Immature natural killer cell (primary cell): ENCODE results near the gene KIAA1217. TPM values are rescaled to one million over a fixed set of nuclear protein-coding genes. Genes with fewer than 3 reads are reported as not detected.

Experiments
- DNase-seq, 3 donors: peaks; one replicate each; pipeline ENCODE4 v3.0.0; 2022; ENCODE audit warnings: mixed read lengths in 1 of 3
- H3K27ac Mint-ChIP-seq, 6 donors: one replicate each; pipeline ENCODE4 v1.8.0; 2020; ENCODE audit warnings: mixed read lengths in 6 of 6, mild to moderate bottlenecking in 5 of 6, inconsistent platforms in 4 of 6, moderate library complexity in 3 of 6
- H3K27me3 Mint-ChIP-seq, 3 donors: one replicate each; pipeline ENCODE4 v1.8.0; 2020 to 2021; ENCODE audit warnings: low read depth in 3 of 3, mild to moderate bottlenecking in 3 of 3, mixed read lengths in 3 of 3, moderate library complexity in 3 of 3, inconsistent platforms in 1 of 3
- H3K36me3 Mint-ChIP-seq, 3 donors: one replicate each; pipeline ENCODE4 v1.8.0; 2020; ENCODE audit warnings: mixed read lengths in 3 of 3, inconsistent platforms in 2 of 3, mild to moderate bottlenecking in 2 of 3
- H3K4me1 Mint-ChIP-seq, 2 donors: one replicate each; pipeline ENCODE4 v1.8.0; 2020; ENCODE audit warnings: inconsistent platforms in 2 of 2, mild to moderate bottlenecking in 2 of 2, mixed read lengths in 2 of 2, moderate library complexity in 1 of 2
- H3K4me3 Mint-ChIP-seq, 5 donors: one replicate each; pipeline ENCODE4 v1.8.0; 2020; ENCODE audit warnings: mild to moderate bottlenecking in 5 of 5, mixed read lengths in 5 of 5, inconsistent platforms in 3 of 5, moderate library complexity in 3 of 5
- H3K9me3 Mint-ChIP-seq, 6 donors: one replicate each; pipeline ENCODE4 v1.8.0; 2020; ENCODE audit warnings: mild to moderate bottlenecking in 6 of 6, mixed read lengths in 6 of 6, inconsistent platforms in 4 of 6, moderate library complexity in 3 of 6
- polyA plus RNA-seq, 3 donors: library from polyadenylated mRNA; unstranded; fragments of 300-500 nt; fragmentation: Illumina TruSeq; gene quantifications; one replicate each; pipeline ENCODE4 v1.2.3, GENCODE V29; 2021

The KIAA1217 gene
- polyA plus RNA-seq, 3 donors from 2014 or later = not detected

- no peak for DNase-seq
Measured at GRCh38 chr10:24528946-24529345, 320.0 kb downstream of the KIAA1217 start.

GRCh38 chr10:24531439-24531838 is 322.5 kb downstream of the KIAA1217 start:
- Mint-ChIP-seq H3K4me3 (no peak overlapping the region), H3K4me1 (no peaks in the 10 kb centered on the region), H3K27ac (no peak overlapping the region), H3K9me3 (no peaks in the 10 kb centered on the region), H3K27me3 (peaks cover 4 to 7% (median 6%) of the 10 kb centered on the region in 3 donors), H3K36me3 (no peaks in the 10 kb centered on the region)
- DNase-seq = no peak

More at GRCh38 chr10:24528946-24529345, 320.0 kb downstream of the KIAA1217 start:
- Mint-ChIP-seq H3K4me3 (no peak overlapping the region), H3K4me1 (no peaks in the 10 kb centered on the region), H3K9me3 (no peaks in the 10 kb centered on the region), H3K36me3 (no peaks in the 10 kb centered on the region), H3K27me3 (peaks cover 2 to 7% (median 3%) of the 10 kb centered on the region in 3 donors), H3K27ac (no peak overlapping the region)

- H3K4me3 Mint-ChIP-seq = no peak overlapping the region
- H3K9me3 Mint-ChIP-seq = no peaks in the 10 kb centered on the region
- H3K27ac Mint-ChIP-seq = no peak overlapping the region
- peaks cover 4 to 6% (median 5%) of the 10 kb centered on the region in 3 donors for H3K27me3 Mint-ChIP-seq
- no peaks in the 10 kb centered on the region for H3K4me1 Mint-ChIP-seq
- no peaks in the 10 kb centered on the region for H3K36me3 Mint-ChIP-seq
- DNase-seq = no peak
Measured at GRCh38 chr10:24533981-24534380, 325.0 kb downstream of the KIAA1217 start.

GRCh38 chr10:24536636-24537035 is 327.7 kb downstream of the KIAA1217 start:
- H3K9me3 Mint-ChIP-seq = no peaks in the 10 kb centered on the region
- no peaks in the 10 kb centered on the region for H3K4me1 Mint-ChIP-seq
- H3K27ac Mint-ChIP-seq = no peak overlapping the region
- H3K36me3 Mint-ChIP-seq = no peaks in the 10 kb centered on the region
- peaks cover 4 to 6% (median 4%) of the 10 kb centered on the region in 3 donors for H3K27me3 Mint-ChIP-seq
- DNase-seq = no peak
- no peak overlapping the region for H3K4me3 Mint-ChIP-seq

GRCh38 chr10:24541239-24541753 is 332.4 kb downstream of the KIAA1217 start:
- Mint-ChIP-seq H3K27me3 (peaks cover 0 to 2% (median 1%) of the 10 kb centered on the region in 3 donors), H3K36me3 (no peaks in the 10 kb centered on the region), H3K27ac (no peak overlapping the region), H3K4me3 (no peak overlapping the region), H3K4me1 (no peaks in the 10 kb centered on the region), H3K9me3 (no peaks in the 10 kb centered on the region)
- DNase-seq = no peak

- H3K27me3 Mint-ChIP-seq = peaks cover 0 to 2% (median 1%) of the 10 kb centered on the region in 3 donors
Measured at GRCh38 chr10:24542314-24543270, 333.7 kb downstream of the KIAA1217 start.

GRCh38 chr10:24544776-24545175 is 335.8 kb downstream of the KIAA1217 start:
- Mint-ChIP-seq H3K4me1 (no peaks in the 10 kb centered on the region), H3K9me3 (no peaks in the 10 kb centered on the region), H3K4me3 (no peak overlapping the region), H3K27ac (no peak overlapping the region), H3K36me3 (no peaks in the 10 kb centered on the region), H3K27me3 (peaks cover 0 to 2% (median 1%) of the 10 kb centered on the region in 3 donors)
- DNase-seq = no peak

More at GRCh38 chr10:24542314-24543270, 333.7 kb downstream of the KIAA1217 start:
- Mint-ChIP-seq H3K9me3 (no peaks in the 10 kb centered on the region), H3K36me3 (no peaks in the 10 kb centered on the region), H3K4me1 (no peaks in the 10 kb centered on the region), H3K4me3 (no peak overlapping the region), H3K27ac (no peak overlapping the region)
- DNase-seq = no peak

GRCh38 chr10:24545585-24545984 is 336.6 kb downstream of the KIAA1217 start:
- Mint-ChIP-seq H3K27ac (no peak overlapping the region), H3K4me1 (no peaks in the 10 kb centered on the region), H3K27me3 (peaks cover under 1 to 2% (median 1%) of the 10 kb centered on the region in 3 donors), H3K9me3 (no peaks in the 10 kb centered on the region), H3K36me3 (no peaks in the 10 kb centered on the region), H3K4me3 (no peak overlapping the region)
- DNase-seq = no peak

GRCh38 chr10:24550680-24551079 is 341.7 kb downstream of the KIAA1217 start:
- DNase-seq = no peak
- Mint-ChIP-seq H3K36me3 (no peaks in the 10 kb centered on the region), H3K4me3 (no peak overlapping the region), H3K9me3 (no peaks in the 10 kb centered on the region), H3K27ac (no peak overlapping the region), H3K4me1 (peaks cover 0 to 2% of the 10 kb centered on the region in 2 donors), H3K27me3 (peaks cover 1 to 3% (median 2%) of the 10 kb centered on the region in 3 donors)

GRCh38 chr10:24551161-24551560 is 342.2 kb downstream of the KIAA1217 start:
- Mint-ChIP-seq H3K4me3 (no peak overlapping the region), H3K9me3 (no peaks in the 10 kb centered on the region), H3K27ac (no peak overlapping the region), H3K27me3 (peaks cover 1 to 2% (median 1%) of the 10 kb centered on the region in 3 donors), H3K4me1 (peaks cover 0 to 5% of the 10 kb centered on the region in 2 donors), H3K36me3 (no peaks in the 10 kb centered on the region)
- no peak for DNase-seq

- no peak overlapping the region for H3K4me3 Mint-ChIP-seq
- peaks cover 1 to 4% (median 3%) of the 10 kb centered on the region in 3 donors for H3K27me3 Mint-ChIP-seq
- H3K4me1 Mint-ChIP-seq = peaks cover 7 to 12% of the 10 kb centered on the region in 2 donors
- H3K9me3 Mint-ChIP-seq = no peaks in the 10 kb centered on the region
- no peaks in the 10 kb centered on the region for H3K36me3 Mint-ChIP-seq
- no peak for DNase-seq
- no peak overlapping the region for H3K27ac Mint-ChIP-seq
Measured at GRCh38 chr10:24552346-24553016, 343.5 kb downstream of the KIAA1217 start.

GRCh38 chr10:24553051-24553612 is 344.2 kb downstream of the KIAA1217 start:
- DNase-seq = no peak
- Mint-ChIP-seq H3K4me1 (peaks cover 7 to 12% of the 10 kb centered on the region in 2 donors), H3K27ac (no peak overlapping the region), H3K9me3 (no peaks in the 10 kb centered on the region), H3K27me3 (peaks cover 1 to 4% (median 3%) of the 10 kb centered on the region in 3 donors), H3K4me3 (no peak overlapping the region), H3K36me3 (no peaks in the 10 kb centered on the region)

GRCh38 chr10:24554036-24554435 is 345.1 kb downstream of the KIAA1217 start:
- H3K27me3 Mint-ChIP-seq = peaks cover 1 to 6% (median 3%) of the 10 kb centered on the region in 3 donors
- H3K9me3 Mint-ChIP-seq = no peaks in the 10 kb centered on the region
- no peak overlapping the region for H3K4me3 Mint-ChIP-seq
- DNase-seq = no peak
- no peak overlapping the region for H3K27ac Mint-ChIP-seq
- H3K4me1 Mint-ChIP-seq = peaks cover 7 to 12% of the 10 kb centered on the region in 2 donors
- no peaks in the 10 kb centered on the region for H3K36me3 Mint-ChIP-seq
